GM12878 (cell line): ENCODE results near the gene PPP1R26.

Source experiments
- EZH2 ChIP-seq: IDR thresholded peaks from 2 replicates; pipeline ENCODE4 v1.6.1; 2012; ENCODE audit warnings: low read depth, mild to moderate bottlenecking, control low read depth, inconsistent platforms, low read length, borderline replicate concordance; ENCODE audit not compliant: control insufficient read depth
- FOXK2 ChIP-seq: fragments of 450-650 bp; IDR thresholded peaks from 2 replicates; pipeline ENCODE4 v1.6.1; 2017; ENCODE audit warnings: mild to moderate bottlenecking, moderate library complexity
- HDGF ChIP-seq: fragments of 450-650 bp; IDR thresholded peaks from 2 replicates; pipeline ENCODE4 v1.6.1; 2016; ENCODE audit warnings: antibody characterized with exemption
- JUNB ChIP-seq: IDR thresholded peaks from 2 replicates; pipeline ENCODE4 v1.6.1; 2016; ENCODE audit warnings: antibody characterized with exemption, mild to moderate bottlenecking
- ZNF274 ChIP-seq: IDR thresholded peaks from one replicate; pipeline ENCODE4 v1.8.0; 2011; ENCODE audit not compliant: insufficient read length, insufficient read depth
- ZZZ3 ChIP-seq: IDR thresholded peaks from 2 replicates; pipeline ENCODE4 v1.6.1; 2011; ENCODE audit warnings: low read depth; ENCODE audit not compliant: control insufficient read depth, insufficient read length
- TF ChIP-seq, protein P1 (sequence below), 3 experiments: IDR thresholded peaks in 2 of 3; conservative IDR thresholded peaks in 1 of 3; 2 replicates each; pipeline ENCODE4 v1.5.1; 2011; ENCODE audit warnings: low read depth in 3 of 3, low read length in 3 of 3, mild to moderate bottlenecking in 3 of 3, control low read depth in 2 of 3, moderate library complexity in 2 of 3, inconsistent platforms in 1 of 3, mixed read lengths in 1 of 3; ENCODE audit not compliant: control insufficient read depth in 2 of 3, insufficient read depth in 1 of 3; ENCODE audit errors: extremely low read depth in 1 of 3
- TF ChIP-seq, protein P2 (sequence below): IDR thresholded peaks from 2 replicates; pipeline ENCODE4 v1.6.1; 2012; ENCODE audit warnings: mild to moderate bottlenecking, low read depth, low read length

DNA sequence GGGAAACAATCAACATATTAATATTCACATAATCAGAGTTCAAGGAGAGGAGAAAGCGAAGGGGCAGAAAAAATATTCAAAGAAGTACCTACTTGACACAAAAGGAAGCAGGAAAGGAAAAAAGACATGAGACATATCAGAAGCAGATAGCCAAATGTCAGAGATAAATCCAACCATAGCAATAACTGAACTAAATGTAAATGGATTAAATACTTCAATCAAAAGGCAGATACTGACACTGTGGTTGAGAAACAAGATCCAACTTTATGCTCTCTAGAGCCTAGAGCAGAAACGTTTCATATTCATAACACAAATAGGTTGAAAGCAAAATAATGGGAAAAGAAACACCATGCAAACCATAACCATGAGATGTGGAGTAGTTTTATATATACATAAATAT, 29.9 kb downstream of the PPP1R26 start:
- TF ChIP-seq HDGF (no peak), FOXK2 (no peak), EZH2 (no peak), ZZZ3 (no peak), ZNF274 (no peak), JUNB (no peak)
- TF ChIP-seq, protein P1, sequence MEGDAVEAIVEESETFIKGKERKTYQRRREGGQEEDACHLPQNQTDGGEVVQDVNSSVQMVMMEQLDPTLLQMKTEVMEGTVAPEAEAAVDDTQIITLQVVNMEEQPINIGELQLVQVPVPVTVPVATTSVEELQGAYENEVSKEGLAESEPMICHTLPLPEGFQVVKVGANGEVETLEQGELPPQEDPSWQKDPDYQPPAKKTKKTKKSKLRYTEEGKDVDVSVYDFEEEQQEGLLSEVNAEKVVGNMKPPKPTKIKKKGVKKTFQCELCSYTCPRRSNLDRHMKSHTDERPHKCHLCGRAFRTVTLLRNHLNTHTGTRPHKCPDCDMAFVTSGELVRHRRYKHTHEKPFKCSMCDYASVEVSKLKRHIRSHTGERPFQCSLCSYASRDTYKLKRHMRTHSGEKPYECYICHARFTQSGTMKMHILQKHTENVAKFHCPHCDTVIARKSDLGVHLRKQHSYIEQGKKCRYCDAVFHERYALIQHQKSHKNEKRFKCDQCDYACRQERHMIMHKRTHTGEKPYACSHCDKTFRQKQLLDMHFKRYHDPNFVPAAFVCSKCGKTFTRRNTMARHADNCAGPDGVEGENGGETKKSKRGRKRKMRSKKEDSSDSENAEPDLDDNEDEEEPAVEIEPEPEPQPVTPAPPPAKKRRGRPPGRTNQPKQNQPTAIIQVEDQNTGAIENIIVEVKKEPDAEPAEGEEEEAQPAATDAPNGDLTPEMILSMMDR (IDR thresholded peaks at IDR 0.05 in 2 of 3, conservative IDR thresholded peaks at IDR 0.05 in 1 of 3; ENCODE audit: control insufficient read depth in 2 of 3, extremely low read depth in 1 of 3, insufficient read depth in 1 of 3, low read depth in 3 of 3, low read length in 3 of 3) = no peak
- TF ChIP-seq, protein P2, sequence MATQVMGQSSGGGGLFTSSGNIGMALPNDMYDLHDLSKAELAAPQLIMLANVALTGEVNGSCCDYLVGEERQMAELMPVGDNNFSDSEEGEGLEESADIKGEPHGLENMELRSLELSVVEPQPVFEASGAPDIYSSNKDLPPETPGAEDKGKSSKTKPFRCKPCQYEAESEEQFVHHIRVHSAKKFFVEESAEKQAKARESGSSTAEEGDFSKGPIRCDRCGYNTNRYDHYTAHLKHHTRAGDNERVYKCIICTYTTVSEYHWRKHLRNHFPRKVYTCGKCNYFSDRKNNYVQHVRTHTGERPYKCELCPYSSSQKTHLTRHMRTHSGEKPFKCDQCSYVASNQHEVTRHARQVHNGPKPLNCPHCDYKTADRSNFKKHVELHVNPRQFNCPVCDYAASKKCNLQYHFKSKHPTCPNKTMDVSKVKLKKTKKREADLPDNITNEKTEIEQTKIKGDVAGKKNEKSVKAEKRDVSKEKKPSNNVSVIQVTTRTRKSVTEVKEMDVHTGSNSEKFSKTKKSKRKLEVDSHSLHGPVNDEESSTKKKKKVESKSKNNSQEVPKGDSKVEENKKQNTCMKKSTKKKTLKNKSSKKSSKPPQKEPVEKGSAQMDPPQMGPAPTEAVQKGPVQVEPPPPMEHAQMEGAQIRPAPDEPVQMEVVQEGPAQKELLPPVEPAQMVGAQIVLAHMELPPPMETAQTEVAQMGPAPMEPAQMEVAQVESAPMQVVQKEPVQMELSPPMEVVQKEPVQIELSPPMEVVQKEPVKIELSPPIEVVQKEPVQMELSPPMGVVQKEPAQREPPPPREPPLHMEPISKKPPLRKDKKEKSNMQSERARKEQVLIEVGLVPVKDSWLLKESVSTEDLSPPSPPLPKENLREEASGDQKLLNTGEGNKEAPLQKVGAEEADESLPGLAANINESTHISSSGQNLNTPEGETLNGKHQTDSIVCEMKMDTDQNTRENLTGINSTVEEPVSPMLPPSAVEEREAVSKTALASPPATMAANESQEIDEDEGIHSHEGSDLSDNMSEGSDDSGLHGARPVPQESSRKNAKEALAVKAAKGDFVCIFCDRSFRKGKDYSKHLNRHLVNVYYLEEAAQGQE = no peak
